C1 segment of cervical spinal cord (tissue), 14 donors: ENCODE data around the gene LYPLA2.
A peak's percentile ranks its signal among the peaks of the same experiment; 100 is the strongest.
"Not testable (repeated sequence)": the region's sequence is repeated elsewhere in the genome, so short reads cannot be mapped to it uniquely, and the experiment has no call there.

Experiments used
- DNase-seq, 14 donors: peaks; one replicate each; lab custom pipeline; 2025; lab: John Stamatoyannopoulos, UW

The LYPLA2 gene

DNA sequence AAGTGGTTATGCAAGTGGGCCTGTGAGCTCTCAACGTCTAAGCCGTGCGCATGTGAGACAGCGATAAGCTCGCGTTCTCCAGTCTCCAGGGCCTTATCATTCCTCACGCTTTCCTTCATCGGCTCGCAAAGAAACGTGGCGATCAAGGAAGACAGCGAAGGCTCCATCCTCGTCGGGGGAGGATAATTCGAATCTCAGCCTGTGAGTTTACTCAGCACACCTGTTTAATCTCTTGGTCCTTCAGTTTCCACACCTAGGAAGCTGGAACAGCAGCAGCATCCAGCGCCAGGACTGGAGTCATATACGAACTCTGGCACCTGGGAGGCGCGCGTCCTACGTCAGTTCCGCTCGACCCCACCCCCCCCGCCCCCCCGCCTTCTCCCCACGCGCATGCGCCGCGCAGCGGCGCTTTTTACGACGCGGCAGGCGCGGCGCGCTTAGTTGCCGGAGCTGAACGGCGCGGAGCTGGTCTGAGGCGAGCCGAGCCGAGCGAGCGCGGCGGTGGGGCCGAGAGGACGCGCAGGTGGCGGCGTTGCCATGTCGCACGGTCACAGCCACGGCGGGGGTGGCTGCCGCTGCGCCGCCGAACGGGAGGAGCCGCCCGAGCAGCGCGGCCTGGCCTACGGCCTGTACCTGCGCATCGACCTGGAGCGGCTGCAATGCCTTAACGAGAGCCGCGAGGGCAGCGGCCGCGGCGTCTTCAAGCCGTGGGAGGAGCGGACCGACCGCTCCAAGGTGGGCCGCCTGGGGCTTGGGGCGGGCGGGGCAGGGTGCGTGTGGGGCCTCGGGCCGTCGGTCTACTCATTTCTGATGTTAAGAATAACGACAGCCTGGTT is 12.7 kb upstream of the LYPLA2 start, which contains the start of gene PITHD1:
TSS of gene PITHD1 (plus strand) at position 440 of the 836 bp plus-strand sequence. CDS start at position 538, 98 bp downstream.
- peak in 13 of 14 donors; percentile 46 to 87 (median 71) for DNase-seq

DNA sequence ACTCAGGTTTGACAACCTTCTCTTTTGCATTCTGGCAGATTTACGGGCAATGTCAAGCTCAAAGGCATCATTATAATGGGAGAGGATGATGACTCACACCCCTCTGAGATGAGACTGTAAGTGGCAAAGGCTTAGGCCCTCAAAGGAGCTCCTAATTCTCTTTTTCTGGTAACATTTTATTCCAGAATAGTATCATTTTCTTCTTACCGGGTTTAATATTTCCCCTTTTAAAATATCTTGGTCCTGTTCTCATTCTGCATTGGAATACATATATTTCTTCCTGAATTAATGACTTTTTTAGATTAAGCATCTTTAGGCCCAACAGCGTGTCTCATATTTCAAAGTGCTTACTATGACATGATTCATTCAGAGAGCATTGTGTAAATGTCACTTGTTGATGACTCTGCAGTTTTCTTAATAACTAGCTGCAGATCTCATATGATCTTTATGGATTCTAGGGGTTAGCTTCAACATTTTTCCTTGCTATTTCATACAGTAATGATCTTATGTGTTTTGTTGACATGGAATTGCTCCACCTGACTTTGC is 11.0 kb upstream of the LYPLA2 start:
- DNase-seq = no peak

DNA sequence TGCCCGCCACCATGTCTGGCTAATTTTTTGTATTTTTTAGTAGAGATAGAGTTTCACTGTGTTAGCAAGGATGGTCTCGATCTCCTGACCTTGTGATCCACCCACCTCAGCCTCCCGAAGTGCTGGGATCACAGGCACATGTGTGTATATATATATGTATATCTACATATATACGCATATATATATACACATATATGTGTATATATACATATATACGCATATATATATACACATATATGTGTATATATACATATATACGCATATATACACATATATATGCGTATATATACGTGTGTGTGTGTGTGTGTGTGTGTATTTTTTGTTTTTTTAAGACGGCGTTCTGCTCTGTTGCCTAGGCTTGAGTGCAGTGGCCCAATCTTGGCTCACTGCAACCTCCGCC is 7.8 kb upstream of the LYPLA2 start:
- DNase-seq = not testable (repeated sequence)

DNA sequence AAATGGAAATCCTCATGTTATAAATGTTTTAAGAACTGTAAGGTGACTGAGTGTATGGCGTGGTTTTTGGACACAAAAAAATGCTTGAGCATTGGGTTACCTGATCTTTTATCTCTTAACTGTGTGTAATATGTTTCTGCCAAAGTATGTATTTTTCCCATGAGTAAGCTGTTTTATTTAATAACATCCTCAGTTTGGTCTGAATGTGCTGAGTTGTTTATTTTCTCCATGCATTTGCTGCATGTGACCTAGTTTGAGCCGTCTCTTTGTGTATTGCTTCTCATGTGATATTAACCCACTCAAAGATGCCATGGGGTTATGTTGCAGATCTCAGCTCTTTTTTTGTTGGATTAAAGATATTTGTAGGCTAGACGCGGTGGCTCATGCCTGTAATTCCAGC is 6.1 kb upstream of the LYPLA2 start:
- DNase-seq = no peak

DNA sequence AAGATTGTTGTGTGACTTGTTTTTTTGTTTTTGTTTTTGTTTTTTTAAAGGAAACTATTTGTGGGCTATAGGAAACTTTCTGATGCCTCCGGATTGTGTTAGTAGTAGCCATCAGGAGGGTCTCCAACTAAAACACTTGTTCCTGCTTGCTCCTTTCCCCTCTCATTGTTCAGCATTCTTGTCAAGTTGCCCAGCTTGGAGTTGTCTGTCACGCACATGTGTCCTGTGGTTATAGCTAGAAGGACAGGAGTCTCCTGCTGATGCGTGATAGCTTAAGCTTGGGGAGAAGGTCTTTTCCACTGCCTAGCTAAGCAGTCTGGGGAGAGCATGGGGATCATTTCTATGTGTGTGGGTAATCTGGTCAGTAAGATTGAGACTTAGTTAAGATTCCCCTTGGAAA is 3.2 kb upstream of the LYPLA2 start:
- DNase-seq = no peak

DNA sequence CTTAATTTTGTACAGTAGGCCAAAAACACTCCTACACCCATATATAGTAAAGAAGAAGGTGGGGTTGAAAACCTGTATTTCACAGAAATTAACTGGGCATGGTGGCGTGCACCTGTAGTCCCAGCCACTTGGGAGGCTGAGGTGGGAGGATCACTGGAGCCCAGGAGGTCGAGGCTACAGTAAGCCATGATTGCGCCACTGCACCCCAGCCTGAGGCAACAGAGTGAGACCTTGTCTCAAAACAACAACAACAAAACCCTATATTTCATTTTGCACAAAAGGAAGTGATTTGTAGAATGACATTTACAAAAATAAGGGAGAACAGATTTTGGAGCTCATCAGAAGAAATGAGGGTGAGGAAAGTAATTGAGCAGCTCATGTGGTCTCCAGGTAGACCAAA is 2.2 kb upstream of the LYPLA2 start:
- DNase-seq = no peak

DNA sequence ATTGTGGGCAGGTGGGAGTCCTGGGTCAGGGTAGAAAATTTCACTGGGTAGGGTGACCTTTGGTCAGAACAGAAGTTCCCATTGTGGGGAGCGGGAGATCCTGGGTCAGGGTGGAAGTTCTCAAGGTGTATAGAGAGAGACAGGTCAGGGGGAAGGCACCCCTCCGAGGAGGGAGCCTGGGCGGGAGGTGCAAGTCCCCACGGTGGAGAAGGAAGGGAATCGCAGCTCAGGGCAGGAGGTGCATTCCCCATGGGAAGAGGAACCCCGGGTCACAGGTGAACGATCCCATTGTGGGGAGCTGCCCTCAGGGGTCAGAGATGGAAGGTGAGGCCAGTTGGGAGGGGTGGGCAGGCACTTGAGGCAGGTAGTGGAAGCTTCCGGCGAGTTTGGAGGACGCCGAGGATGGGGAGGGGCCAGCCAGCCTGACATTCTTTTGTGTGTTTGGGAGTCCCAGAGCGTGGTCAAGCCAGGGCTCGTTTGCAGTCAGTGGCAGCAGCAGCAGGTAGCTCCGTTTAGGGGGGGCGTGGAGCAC is 637 bp downstream of the LYPLA2 start:
- peak in 2 of 14 donors; percentile 13 to 31 for DNase-seq

DNA sequence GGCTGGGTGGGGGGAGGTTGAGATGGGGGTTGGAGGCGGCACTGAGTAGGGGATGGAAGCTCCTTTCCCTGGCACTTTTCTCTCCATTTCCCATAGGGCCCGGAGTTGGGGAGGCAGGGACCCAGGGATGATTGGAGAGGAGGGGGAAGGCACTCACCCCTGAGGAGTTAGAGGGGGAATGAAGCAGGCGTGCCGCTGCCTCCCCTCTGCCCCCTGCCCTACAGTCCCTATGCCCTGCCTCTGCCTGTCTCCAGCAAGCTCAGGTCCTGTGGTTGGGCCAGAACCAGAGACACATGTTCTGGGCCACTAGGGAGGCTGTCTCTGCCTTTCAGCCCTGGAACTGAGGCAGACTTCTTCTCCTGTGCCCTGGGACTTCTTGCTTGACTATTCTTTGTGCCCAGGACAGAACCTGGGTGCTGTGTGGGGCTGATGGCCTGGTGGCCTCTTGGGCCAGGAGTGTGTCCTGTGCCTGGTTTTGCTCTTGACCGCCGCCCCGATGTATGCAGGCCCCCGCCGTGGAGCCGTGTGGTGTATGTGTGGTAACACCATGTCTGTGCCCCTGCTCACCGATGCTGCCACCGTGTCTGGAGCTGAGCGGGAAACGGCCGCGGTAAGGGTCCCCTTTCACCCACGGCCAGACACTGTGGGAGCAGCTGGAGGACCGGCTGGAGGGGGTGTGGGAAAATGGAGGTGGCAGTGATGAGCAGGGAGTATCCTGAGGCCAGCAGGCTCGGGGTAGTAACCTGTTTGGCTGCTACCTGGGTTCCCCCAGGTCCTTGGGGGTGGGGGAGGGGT is 1.4 kb downstream of the LYPLA2 start:
- DNase-seq = no peak

DNA sequence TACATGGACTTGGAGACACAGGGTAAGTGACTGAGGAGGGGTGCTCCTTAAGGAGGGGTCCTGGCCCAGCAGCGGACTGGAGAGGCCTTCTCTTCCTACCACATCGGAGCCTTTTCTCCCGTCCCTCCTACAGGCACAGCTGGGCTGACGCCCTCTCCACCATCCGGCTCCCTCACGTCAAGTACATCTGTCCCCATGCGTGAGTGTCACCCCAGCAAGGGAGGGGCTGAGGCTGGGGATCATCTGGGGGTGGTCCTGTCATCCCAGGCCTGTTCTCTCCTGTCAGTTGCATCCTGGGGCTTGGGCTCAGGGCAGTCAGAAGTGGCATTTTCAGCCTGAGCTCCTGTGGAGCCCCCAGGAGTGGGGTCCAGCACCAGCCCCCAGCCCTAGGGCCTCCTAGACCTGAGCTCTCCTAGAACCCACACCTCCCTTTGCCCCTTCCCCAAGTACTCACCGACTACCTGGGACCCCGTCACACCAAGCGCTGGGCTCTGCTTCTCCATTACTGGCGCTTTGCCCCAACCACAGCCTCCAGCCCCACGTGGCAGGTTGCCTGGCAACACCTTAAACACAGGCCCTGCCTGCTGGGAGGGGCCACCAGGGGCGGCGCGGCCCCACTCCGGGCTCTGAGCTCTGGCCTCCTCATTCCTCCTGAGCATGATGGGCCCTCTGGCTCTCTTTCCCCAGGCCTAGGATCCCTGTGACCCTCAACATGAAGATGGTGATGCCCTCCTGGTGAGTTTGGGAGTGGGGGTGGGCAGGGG is 2.3 kb downstream of the LYPLA2 start:
- no peak for DNase-seq

DNA sequence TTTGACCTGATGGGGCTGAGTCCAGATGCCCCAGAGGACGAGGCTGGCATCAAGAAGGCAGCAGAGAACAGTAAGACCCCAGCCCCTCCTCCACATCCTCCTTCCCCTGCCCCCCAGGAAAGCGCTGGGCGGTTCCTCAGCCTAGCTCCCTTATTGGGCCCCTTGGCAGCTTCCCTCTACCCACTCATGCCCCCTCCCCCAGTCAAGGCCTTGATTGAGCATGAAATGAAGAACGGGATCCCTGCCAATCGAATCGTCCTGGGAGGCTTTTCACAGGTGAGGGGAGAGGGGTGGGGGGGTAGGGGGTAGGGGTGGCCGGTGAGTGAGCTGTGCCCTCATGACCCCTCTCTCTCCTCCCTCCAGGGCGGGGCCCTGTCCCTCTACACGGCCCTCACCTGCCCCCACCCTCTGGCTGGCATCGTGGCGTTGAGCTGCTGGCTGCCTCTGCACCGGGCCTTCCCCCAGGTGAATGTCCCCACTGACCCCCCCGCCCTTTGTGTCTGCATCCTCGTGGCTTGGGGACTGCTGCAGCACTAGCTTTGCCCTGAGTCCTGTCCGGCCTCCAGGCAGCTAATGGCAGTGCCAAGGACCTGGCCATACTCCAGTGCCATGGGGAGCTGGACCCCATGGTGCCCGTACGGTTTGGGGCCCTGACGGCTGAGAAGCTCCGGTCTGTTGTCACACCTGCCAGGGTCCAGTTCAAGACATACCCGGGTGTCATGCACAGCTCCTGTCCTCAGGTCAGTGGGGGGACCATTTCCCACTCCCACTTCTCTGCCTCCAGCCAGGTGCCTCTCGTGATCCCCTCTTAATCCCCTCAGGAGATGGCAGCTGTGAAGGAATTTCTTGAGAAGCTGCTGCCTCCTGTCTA is 3.2 kb downstream of the LYPLA2 start:
- DNase-seq = no peak

DNA sequence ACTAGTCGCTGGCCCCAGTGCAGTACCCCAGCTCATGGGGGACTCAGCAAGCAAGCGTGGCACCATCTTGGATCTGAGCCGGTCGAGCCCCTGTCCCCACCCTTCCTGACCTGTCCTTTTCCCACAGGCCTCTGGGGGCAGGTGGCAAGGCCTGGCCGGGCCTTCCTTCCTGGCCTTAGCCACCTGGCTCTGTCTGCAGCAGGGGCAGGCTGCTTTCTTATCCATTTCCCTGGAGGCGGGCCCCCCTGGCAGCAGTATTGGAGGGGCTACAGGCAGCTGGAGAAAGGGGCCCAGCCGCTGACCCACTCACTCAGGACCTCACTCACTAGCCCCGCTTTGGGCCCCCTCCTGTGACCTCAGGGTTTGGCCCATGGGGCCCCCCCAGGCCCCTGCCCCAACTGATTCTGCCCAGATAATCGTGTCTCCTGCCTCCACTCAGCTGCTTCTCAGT is 3.8 kb downstream of the LYPLA2 start:
- not testable (repeated sequence) for DNase-seq

DNA sequence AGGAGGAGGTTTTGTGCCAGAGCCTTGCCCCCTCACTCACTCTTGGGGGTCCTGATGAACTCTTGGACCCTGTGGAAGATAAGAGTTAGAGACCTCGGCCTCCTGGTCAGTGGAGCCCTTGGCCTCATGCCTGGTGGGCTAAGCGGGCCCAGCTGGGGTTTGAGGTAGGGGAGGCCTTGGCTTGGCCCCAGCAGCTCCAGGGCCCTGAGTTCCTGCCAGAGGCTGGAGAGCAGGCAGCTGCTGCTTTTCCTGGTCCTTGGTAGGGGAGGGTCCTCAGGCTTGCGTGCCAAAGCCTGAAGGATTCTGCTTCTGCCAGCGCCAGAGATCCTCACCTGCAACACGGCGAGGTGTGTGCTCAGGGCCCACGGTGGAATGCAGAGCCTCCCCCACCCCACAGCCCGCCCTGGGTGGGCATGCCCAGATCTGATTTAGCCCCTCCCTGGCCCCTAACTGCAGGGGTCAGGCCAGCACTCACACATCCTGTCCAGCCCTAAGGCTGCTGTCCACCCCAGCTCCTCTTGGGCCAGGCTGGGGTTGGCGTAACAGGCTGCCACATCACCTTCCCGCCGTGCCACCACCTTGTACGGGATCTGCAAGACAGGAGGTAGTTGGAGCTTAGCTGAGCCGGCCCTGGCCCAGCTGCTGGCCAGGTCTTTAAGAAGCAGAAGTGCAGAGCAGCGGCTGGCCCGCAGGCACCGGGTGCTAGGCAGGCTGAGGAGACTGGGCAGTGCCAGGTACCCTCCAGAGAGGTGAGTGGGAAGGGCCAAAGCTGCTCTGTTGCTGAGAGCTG is 4.9 kb downstream of the LYPLA2 start:
- no peak for DNase-seq

DNA sequence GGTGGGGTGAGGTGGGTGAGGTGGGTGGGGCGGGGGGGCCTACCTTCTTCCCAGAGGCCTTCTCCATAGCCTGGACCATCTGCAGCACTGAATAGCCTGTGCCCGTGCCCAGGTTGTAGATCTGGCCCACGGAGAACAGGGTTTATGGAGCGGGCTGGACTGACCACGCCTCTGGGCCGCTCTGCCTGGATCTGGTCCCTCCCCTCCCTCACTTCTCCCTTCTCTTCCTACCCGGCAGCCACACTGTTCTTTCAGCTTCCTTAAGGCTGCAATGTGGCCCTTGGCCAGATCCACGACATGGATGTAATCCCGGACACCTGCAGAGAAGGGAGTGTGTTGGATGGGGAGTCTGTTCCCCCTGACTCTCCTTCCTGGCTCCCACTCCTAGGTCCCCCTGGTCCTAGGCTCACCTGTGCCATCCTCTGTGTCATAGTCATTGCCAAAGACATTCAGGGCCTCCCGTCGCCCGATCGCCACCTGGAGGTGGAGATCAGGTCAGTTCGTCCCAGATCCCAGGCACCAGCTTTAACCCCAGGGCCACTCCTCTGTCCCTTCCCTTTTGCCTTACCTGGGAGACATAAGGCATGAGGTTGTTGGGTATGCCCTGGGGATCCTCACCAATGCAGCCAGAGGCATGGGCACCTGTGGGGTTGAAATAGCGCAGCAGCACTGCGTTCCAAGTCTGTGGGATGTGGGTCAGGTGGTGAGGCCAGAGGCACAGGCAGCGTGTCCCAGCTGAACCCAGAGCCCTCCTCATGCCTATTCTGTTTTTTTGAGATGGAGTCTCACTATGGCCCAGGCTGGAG is 5.7 kb downstream of the LYPLA2 start:
- DNase-seq = no peak

DNA sequence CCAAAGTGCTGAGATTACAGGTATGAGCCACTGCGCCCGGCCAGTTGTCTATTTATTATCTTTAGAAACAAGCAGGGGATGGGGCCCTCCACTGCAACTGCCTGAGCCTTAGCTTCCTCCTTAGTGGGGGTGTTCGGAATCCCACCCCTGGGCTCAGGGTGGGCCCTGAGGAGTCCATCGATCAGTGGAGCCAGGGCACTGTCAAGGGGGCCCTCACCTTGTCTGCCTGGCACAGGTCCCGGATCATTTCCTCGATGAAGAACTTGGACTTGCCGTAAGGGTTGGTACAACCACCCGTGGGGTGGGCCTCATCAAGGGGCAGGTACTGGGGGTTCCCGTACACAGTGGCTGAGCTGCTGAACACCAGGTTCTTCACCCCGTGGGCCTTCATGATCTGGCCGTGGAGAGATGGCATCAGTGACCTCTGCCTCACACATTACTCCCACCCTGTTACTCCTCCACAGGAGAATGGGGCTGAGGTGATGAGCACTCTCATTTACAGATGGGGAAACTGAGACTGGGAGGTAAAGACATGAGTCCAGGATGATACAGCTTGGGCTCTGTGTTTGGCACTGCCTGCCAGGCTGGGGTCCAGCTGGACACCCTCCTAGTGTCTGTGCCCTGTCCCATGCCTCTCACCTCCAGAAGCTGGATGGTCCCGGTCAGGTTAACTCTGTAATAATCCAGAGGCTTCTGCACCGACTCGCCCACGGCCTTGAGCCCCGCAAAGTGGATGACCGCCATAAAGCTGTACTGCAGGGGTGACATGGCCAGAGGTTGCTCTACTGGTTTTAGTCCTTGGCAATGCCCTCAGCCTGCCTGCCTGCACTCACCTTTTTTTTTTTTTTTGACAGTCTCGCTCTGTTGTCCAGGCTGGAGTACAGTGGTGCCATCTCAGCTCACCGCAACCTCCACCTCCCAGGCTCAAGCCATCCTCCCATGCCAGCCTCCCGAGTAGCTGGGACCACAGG is 6.8 kb downstream of the LYPLA2 start:
- DNase-seq = no peak

DNA sequence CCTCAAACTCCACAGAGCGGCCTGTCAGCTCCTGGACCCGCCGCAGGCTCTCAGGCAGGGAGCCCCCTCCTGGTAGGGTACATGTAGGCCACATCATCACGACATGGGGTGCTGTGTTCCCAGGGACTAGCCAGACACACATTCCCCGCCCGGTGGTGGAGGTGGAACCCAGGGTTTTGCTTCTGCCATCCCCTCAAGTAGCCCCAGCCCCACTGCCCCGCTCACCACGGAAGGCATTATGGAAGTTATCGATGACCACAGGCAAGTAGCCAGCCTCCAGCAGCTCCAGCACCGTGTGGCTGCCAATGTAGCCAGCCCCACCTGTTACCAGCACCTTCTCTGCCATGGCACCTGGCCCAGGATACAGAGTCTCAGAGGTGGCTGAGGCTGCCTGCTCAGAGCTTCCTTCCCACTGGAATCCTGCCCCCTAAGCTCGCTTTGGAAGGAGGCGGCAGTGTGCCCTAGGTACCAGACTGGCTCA is 7.8 kb downstream of the LYPLA2 start:
- DNase-seq = no peak

DNA sequence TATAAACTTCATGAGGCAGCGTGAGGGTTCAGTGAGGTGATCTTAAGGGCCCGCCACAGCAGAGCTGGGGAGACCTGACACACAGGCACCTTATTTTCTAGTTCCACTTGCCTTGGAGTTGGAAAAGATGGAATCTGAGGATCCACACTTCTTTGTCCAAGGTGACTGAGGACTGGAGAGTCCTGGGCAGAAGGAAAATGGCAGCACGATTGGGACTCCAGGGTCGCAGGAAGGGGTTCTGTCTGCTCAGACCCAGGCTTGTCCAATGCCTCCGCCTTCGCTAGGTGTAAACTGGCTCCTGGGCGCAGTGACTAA is 8.3 kb downstream of the LYPLA2 start:
- DNase-seq = no peak
